Measurements from ENCODE around the gene VAMP3.
A peak's percentile ranks its signal among the peaks of the same experiment; 100 is the strongest.

VAMP3 gene

DNA sequence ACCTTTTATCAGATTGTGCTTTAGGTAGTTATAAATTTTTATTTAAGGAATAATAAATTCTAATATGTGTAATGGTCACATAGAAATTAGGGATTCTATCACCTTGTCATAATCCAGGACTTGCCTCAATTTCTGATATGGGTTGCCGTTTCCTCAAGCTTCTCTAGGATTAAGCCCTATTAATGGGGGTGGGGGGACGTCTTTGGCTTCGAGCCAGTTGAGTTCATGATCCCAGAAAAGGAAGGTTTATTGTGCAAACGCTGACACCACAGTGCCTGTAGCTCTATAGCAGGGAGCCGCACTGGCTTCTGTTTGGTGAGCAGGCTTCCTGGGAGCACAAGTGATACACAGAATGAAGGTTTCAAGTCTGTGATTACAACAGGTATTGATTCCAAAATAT, 22.0 kb upstream of the VAMP3 start:
- Histone ChIP-seq H2AFZ (ENCODE audit: low read depth) (no peak overlapping the region), H4K20me1 (ENCODE audit: insufficient read depth) (no peaks in the 10 kb centered on the region), H3K4me2 (no peak overlapping the region), H3K27me3 (ENCODE audit: insufficient read depth, low read depth) (no peaks in the 10 kb centered on the region), H3K4me3 (IDR thresholded peaks at IDR 0.05; ENCODE audit: insufficient read depth, low read depth, low read length) (no peak overlapping the region), H3K36me3 (ENCODE audit: insufficient read depth) (no peaks in the 10 kb centered on the region), H3K79me2 (ENCODE audit: insufficient read depth, low read depth) (no peaks in the 10 kb centered on the region), H3K9ac (no peak overlapping the region), H3K4me1 (ENCODE audit: low read depth, poor library complexity, severe bottlenecking) (no peaks in the 10 kb centered on the region), H3K27ac (no peak overlapping the region)
- TF ChIP-seq, protein P1, sequence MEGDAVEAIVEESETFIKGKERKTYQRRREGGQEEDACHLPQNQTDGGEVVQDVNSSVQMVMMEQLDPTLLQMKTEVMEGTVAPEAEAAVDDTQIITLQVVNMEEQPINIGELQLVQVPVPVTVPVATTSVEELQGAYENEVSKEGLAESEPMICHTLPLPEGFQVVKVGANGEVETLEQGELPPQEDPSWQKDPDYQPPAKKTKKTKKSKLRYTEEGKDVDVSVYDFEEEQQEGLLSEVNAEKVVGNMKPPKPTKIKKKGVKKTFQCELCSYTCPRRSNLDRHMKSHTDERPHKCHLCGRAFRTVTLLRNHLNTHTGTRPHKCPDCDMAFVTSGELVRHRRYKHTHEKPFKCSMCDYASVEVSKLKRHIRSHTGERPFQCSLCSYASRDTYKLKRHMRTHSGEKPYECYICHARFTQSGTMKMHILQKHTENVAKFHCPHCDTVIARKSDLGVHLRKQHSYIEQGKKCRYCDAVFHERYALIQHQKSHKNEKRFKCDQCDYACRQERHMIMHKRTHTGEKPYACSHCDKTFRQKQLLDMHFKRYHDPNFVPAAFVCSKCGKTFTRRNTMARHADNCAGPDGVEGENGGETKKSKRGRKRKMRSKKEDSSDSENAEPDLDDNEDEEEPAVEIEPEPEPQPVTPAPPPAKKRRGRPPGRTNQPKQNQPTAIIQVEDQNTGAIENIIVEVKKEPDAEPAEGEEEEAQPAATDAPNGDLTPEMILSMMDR (conservative IDR thresholded peaks at IDR 0.05; ENCODE audit: low read depth, low read length): no peak

DNA sequence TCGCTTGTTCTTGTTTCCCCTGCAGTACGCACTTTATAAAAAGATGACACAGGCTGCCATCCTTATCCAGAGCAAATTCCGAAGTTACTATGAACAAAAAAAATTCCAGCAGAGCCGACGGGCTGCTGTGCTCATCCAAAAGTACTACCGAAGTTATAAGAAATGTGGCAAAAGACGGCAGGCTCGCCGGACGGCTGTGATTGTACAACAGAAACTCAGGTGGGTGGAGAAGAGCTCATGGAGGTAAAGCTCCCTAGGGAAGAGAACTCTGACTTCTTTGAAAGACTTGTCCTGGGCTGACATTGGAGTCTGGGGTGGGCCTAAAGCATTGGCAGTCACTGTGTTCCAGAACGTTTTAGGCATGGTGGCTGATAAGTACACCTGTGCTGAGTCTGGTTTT, 19.9 kb upstream of the VAMP3 start:
- Histone ChIP-seq H3K4me2 (no peak overlapping the region), H3K27me3 (ENCODE audit: insufficient read depth, low read depth) (no peaks in the 10 kb centered on the region), H3K27ac (no peak overlapping the region), H2AFZ (ENCODE audit: low read depth) (no peak overlapping the region), H3K79me2 (ENCODE audit: insufficient read depth, low read depth) (no peaks in the 10 kb centered on the region), H3K36me3 (ENCODE audit: insufficient read depth) (no peaks in the 10 kb centered on the region), H3K4me1 (ENCODE audit: low read depth, poor library complexity, severe bottlenecking) (no peaks in the 10 kb centered on the region), H3K9ac (no peak overlapping the region), H4K20me1 (ENCODE audit: insufficient read depth) (no peaks in the 10 kb centered on the region), H3K4me3 (IDR thresholded peaks at IDR 0.05; ENCODE audit: insufficient read depth, low read depth, low read length) (no peak overlapping the region)
- TF ChIP-seq, protein P1 (conservative IDR thresholded peaks at IDR 0.05; ENCODE audit: low read depth, low read length): no peak

- H3K27me3 ChIP-seq (ENCODE audit: insufficient read depth, low read depth): no peaks in the 10 kb centered on the region
- no peak overlapping the region for H3K27ac ChIP-seq
- no peaks in the 10 kb centered on the region for H4K20me1 ChIP-seq (ENCODE audit: insufficient read depth)
- H3K36me3 ChIP-seq (ENCODE audit: insufficient read depth): no peaks in the 10 kb centered on the region
- H3K4me3 ChIP-seq (IDR thresholded peaks at IDR 0.05; ENCODE audit: insufficient read depth, low read depth, low read length): no peak overlapping the region
- no peaks in the 10 kb centered on the region for H3K4me1 ChIP-seq (ENCODE audit: low read depth, poor library complexity, severe bottlenecking)
- H3K4me2 ChIP-seq: no peak overlapping the region
- H2AFZ ChIP-seq (ENCODE audit: low read depth): peak overlapping the region; percentile 21; the same call in 1 of the 2 replicates
- H3K79me2 ChIP-seq (ENCODE audit: insufficient read depth, low read depth): no peaks in the 10 kb centered on the region
- TF ChIP-seq, protein P1 (conservative IDR thresholded peaks at IDR 0.05; ENCODE audit: low read depth, low read length): peak; percentile 95
- no peak overlapping the region for H3K9ac ChIP-seq
Measured at GRCh38 chr1:7752512-7753417, 18.3 kb upstream of the VAMP3 start.

GRCh38 chr1:7753641-7754040, 17.5 kb upstream of the VAMP3 start:
- no peaks in the 10 kb centered on the region for H3K4me1 ChIP-seq (ENCODE audit: low read depth, poor library complexity, severe bottlenecking)
- H3K4me3 ChIP-seq (IDR thresholded peaks at IDR 0.05; ENCODE audit: insufficient read depth, low read depth, low read length): no peak overlapping the region
- H3K27ac ChIP-seq: no peak overlapping the region
- no peaks in the 10 kb centered on the region for H3K27me3 ChIP-seq (ENCODE audit: insufficient read depth, low read depth)
- H3K79me2 ChIP-seq (ENCODE audit: insufficient read depth, low read depth): no peaks in the 10 kb centered on the region
- no peak overlapping the region for H3K9ac ChIP-seq
- TF ChIP-seq, protein P1 (conservative IDR thresholded peaks at IDR 0.05; ENCODE audit: low read depth, low read length): no peak
- no peak overlapping the region for H2AFZ ChIP-seq (ENCODE audit: low read depth)
- H3K4me2 ChIP-seq: no peak overlapping the region
- no peaks in the 10 kb centered on the region for H3K36me3 ChIP-seq (ENCODE audit: insufficient read depth)
- H4K20me1 ChIP-seq (ENCODE audit: insufficient read depth): no peaks in the 10 kb centered on the region
